ENCODE measurements around the gene C1orf159. TPM values are rescaled to one million over a fixed set of nuclear protein-coding genes. Genes with fewer than 3 reads are reported as not detected.

The C1orf159 gene
- total and polyA plus RNA-seq, 9 of the 15 experiments (the other 6 are each of a cell fraction or from before 2014, with no cell fraction given) = 0.28 to 54.9 (median 10.6) TPM

GRCh38 chr1:1033009-1033587 is 82.8 kb downstream of the C1orf159 start (continued):
- TF ChIP-seq AFF1 (IDR thresholded peaks at IDR 0.05; ENCODE audit: low read depth in 1 of 2, partially characterized antibody in 2 of 2) (no peak), ZNF398 (CRISPR knock-in tag; IDR thresholded peaks at IDR 0.05) (no peak), SAFB2 (IDR thresholded peaks at IDR 0.05; ENCODE audit: borderline replicate concordance, low read depth, low read length, severe bottlenecking) (no peak), ILK (tag; IDR thresholded peaks at IDR 0.05; ENCODE audit: borderline replicate concordance, low read depth) (no peak), KHSRP (IDR thresholded peaks at IDR 0.05) (no peak), UBTF (IDR thresholded peaks at IDR 0.05; ENCODE audit: borderline replicate concordance in 1 of 2, low read depth in 2 of 2, low read length in 2 of 2) (no peak), ZC3H4 (CRISPR knock-in tag; IDR thresholded peaks at IDR 0.05; ENCODE audit: borderline replicate concordance) (no peak), HSF4 (CRISPR knock-in tag; IDR thresholded peaks at IDR 0.05; ENCODE audit: borderline replicate concordance) (no peak), ZNF644 (tag; IDR thresholded peaks at IDR 0.05; ENCODE audit: low read depth) (no peak), HOXB6 (CRISPR knock-in tag; IDR thresholded peaks at IDR 0.05; ENCODE audit: borderline replicate concordance) (no peak), FOSL1 (tag; conservative IDR thresholded peaks at IDR 0.05) (no peak), SRSF1 (IDR thresholded peaks at IDR 0.05; ENCODE audit: low read depth, low read length) (no peak), ZSCAN32 (CRISPR knock-in tag; IDR thresholded peaks at IDR 0.05) (no peak), ZNF589 (CRISPR knock-in tag; IDR thresholded peaks at IDR 0.05; ENCODE audit: low read depth) (no peak), ARID3A (IDR thresholded peaks at IDR 0.05; ENCODE audit: borderline replicate concordance, low read depth, low read length) (no peak), KDM2B (CRISPR knock-in tag; IDR thresholded peaks at IDR 0.05) (no peak; the same call in 1 of the 2 replicates)
